ENCODE results near the gene CCDC190.
"Not testable (repeated sequence)": the region's sequence is repeated elsewhere in the genome, so short reads cannot be mapped to it uniquely, and the experiment has no call there.

CCDC190 gene

GRCh38 chr1:162823771-162824525, 37.0 kb downstream of the CCDC190 start:
- no peak for DNase-seq

- no peak for DNase-seq
Measured at GRCh38 chr1:162823231-162823630, 37.7 kb downstream of the CCDC190 start.

DNA sequence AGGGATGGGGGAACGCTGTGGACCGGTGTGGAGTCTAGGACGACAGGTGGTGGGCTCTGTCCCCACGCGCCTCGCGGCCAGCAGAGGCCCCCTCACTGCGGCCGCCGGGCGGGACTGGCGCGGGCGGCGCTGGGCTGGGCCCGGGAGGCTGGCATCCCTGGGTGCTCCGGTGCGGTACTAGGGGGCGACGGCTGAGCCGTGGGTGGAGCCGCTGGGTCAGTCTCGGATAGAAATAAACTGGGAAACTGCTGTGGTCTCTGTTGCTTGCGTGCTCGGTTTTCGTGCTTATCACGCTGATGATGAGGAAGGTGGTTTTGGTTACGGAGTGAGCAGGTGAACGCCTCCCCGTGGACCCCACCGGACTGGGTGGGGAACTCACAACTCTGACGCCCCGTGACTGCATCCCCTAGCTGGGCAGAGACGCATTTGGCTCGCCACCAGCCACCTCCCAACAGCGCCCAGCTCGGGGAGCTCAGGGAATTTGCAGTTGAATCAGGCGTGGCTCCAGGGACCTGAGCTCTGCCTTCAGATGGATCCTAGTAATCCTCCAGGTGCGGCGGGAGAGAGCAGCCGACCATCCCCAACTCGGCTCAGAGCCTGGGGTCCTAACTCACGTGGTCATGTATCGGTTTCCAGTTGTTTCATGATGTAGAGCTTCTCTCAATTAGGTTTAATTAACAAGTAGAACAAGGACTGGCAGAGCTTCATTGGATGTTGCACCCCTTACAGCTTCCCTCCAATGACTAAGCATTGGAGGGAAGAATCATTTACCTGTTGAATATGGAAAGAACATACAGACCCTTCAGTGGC, 38.4 kb downstream of the CCDC190 start:
- DNase-seq, result no peak

- DNase-seq, result not testable (repeated sequence)
Measured at GRCh38 chr1:162818666-162819065, 42.3 kb downstream of the CCDC190 start.

- not testable (repeated sequence) for DNase-seq
Measured at GRCh38 chr1:162818136-162818535, 42.8 kb downstream of the CCDC190 start.

GRCh38 chr1:162812357-162812756, 48.6 kb downstream of the CCDC190 start:
- not testable (repeated sequence) for DNase-seq

DNA sequence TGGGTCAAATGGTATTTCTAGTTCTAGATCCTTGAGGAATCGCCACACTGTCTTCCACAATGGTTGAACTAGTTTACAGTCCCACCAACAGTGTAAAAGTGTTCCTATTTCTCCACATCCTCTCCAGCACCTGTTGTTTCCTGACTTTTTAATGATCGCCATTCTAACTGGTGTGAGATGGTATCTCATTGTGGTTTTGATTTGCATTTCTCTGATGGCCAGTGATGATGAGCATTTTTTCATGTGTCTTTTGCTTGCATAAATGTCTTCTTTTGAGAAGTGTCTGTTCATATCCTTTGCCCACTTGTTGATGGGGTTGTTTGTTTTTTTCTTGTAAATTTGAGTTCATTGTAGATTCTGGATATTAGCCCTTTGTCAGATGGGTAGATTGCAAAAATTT, 53.5 kb downstream of the CCDC190 start:
- DNase-seq, result not testable (repeated sequence)
